GM21447 (cell line): Measurements from ENCODE around the gene NAALADL2.
"Not testable (repeated sequence)": the region's sequence is repeated elsewhere in the genome, so short reads cannot be mapped to it uniquely, and the experiment has no call there.

Source experiments
- ATAC-seq: cut with Tn5 transposase; IDR thresholded peaks from one replicate; pipeline ENCODE4 v1.9.1; 2021; ENCODE audit not compliant: unreplicated experiment

Gene NAALADL2

DNA sequence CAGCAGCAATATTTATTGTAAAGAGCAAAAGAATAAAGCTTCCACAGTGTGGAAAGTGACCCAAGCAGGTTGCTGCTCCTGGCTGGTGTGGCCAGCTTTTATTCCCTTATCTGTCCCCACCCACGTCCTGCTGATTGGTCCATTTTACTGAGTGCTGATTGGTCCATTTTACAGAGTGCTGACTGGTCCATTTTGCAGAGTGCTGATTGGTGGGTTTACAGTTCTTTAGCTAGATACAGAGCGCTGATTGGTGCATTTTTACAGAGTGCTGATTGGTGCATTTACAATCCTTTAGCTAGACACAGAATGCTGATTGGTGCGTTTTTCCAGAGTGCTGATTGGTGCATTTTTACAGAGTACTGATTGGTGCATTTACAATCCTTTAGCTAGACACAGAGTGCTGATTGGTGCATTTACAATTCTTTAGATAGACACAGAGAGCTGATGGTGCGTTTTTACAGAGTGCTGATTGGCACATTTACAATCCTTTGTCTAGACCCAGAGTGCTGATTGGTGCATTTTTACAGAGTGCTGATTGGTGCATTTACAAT, 601.8 kb downstream of the NAALADL2 start:
- ATAC-seq = not testable (repeated sequence)

DNA sequence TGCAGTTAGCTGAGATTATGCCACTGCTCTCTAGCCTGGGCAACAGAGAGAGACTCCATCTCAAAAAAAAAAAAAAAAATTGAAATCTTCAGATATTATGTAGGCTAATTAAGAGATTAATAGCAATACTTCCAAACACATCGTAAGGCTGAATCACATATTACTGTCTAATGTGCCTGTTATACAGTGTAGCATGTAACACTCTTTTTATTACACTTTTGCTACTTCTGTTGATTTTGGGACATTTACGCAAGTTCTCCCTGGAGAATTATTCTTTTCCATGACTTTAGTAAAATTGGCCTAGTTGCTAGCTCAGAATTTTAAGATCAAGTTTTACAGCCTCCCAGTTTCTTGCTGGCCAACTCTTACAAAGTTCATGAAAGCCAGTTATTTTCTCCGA, 605.2 kb downstream of the NAALADL2 start:
- ATAC-seq = no peak

DNA sequence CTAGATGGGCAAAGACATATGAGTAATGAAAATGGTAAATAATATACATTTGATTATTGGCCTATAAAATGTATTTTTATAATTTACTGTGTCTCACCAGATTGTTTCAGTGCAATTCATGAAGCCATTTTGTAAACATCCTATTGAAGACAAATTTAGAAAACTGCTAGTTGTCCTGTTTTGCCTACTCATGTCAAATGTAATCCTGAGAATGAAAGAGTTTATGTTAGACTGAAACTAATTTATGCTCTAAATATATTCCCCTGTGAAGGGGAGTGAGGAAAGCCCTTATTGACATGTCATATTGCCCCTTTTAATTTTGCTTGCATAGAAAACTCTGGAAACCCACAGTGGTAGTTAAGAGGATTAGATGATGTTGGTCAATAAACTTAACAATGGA, 610.0 kb downstream of the NAALADL2 start:
- ATAC-seq = no peak

DNA sequence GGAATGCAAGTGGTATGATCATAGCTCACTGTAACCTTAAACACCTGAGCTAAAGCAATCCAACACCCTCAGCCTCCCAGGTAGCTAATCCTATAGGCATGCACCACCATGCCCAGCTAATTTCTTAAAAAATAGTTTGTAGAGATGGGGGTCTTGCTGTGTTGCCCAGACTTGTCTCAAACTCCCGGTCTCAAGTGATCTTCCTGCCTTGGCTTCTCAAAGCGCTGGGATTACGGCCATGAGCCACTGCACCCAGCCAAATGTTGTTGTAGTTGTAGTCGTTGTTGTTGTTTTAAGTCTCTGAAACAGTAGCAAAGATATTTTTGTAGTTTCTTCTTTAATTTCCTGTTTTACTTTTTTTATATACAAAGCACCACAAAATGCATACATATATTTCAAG, 616.6 kb downstream of the NAALADL2 start:
- ATAC-seq = no peak

DNA sequence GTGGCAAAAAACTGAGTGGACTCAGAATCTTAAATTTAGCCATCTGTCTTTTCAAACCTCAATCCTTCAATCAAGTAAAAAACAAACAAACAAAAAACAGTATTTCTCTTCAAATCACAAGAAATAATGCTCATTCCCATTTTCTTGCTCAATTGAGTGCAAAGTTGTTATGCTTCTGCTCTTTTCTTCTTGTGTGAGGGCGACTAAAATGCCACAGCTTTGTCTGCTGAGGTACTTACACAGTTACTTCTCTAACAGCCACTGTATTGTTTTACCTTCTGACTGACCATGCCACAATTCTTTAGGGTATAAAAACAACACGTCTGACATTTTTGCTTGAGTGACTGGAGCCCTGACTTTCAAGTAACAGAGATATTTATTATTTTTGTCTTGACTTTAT, 617.4 kb downstream of the NAALADL2 start:
- ATAC-seq = no peak

DNA sequence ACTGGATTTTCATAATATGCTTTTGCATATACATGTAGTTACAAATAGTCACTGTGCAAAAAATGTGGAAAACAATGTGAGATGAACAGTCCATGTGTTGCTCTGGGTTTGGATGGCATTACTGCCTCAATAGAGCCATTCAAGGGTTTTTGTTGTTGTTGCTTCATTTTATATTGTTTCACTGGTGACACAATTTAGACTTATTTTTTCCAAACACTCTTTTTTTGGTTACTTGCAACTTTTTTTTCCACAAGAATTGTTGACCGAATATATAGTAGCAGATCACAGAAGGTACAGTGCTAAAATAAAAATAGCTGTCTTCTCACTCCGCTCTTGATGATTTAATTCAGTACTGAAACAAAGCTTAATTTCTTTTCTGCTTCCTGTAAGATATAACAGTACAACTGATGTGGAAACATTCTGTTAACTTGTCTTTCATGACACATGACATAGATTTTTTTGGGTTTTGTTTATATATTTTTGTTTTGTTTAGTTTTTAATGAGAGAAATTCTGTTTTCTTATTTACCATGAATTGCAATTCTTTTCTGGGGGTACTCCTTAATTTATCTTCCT, 618.6 kb downstream of the NAALADL2 start:
- no peak for ATAC-seq

DNA sequence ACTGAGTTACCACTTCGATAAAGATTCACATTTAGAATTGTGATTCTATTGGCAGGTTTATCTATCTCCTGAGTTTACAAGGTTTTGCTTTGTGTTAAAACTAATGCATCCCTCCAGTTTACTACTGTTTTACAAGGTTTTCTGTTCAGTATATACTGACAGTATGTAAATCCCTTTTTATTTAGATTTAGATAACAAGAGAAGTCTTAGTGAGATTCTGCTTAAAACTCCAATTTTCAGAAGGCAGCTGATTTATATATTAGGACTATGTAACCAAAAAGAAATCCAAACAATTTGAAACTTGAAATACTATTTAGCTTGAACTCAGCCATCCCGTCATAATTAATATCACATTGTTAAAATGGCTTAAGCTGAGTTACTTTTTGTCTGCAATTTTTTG, 619.2 kb downstream of the NAALADL2 start:
- ATAC-seq = no peak

DNA sequence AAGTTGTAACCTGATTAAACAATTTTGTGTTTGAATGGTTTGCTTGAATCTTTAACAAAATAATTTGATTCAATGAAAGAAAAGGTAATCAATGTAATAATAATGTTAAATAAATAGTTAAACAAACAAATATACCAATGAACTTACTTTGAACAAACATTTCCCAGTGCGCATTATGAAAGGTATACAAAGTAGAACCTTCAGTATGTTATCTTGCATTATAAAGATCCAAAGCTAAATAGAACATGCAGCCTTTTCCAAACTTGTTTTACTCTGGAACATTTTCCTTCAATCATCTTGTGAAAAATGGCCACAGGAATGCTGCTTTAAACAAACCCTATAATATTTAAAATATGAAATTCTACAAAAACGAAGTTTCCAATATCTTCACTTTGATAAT, 620.0 kb downstream of the NAALADL2 start:
- no peak for ATAC-seq

DNA sequence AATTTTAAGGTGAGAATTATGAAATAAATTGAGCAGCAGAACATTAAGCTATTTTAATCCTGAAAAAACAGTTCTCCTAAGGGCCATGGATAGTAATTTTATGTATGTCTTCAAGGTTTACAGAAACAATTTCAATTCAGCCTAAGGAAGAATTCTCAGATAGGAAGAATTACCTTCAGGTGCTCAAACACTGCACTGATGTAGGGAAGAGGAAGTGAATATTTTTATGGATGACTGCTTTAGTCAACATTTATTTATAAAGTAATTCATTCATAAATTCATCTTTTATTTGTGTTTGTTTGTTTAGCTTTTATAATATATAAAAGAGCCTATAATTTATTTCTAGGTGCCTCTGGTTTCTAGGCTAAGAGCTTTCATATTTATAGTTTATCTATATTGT, 620.7 kb downstream of the NAALADL2 start:
- ATAC-seq = no peak

DNA sequence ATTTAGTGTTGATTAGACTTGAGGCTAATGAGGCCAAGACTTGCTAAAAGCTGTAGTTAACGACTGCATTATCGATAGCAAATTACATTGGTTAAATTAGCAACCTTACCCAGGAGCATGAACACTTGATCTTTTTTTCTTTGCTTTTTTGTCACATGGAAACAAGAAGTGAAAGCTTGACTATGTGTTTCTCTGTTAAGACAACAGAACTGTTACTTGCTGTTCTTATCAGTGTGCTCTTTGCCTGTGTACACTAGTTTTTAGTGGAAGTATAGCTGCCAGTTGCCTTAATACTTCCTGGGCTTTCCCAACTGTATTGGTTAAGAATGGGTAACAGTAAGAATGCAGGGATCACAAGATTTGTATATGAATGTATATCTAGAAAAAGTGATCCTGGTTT, 625.5 kb downstream of the NAALADL2 start:
- ATAC-seq = no peak

DNA sequence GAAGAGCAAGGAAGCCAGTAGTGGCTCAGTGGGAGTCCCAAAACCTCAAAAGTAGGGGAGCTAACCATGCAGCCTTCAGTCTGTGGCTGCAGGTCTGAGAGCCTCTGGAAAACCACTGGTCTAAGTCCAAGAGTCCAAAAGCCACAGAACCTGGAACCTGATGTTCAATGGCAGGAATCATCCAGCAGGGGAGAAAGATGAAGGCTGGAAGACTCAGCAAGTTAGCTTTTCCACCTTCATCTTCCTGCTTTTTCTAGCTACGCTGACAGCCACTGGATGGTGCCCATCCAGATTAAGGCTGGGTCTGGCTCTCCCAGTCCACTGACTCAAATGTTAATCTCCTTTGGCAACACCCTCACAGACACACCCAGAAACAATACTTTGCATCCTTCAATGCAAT, 626.3 kb downstream of the NAALADL2 start:
- ATAC-seq = no peak

DNA sequence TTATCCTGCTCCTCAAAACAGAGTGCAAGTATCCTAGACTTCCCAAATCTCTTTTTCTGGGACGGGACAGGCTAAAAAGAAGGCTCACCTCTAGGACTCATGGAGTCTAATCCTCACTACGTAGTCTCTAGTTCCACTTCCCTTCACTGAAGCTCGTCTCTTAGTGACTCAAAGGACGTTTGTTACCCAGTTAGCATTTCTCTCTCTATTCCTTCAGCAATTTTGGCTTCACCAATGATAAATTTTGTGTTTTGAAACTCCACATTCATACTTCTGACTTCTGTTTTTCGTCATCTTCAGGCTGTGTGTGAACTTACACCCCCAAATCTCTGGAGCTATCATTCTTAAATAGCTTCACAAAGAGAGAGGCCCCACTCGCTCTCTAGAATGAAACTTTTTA, 627.1 kb downstream of the NAALADL2 start:
- no peak for ATAC-seq

DNA sequence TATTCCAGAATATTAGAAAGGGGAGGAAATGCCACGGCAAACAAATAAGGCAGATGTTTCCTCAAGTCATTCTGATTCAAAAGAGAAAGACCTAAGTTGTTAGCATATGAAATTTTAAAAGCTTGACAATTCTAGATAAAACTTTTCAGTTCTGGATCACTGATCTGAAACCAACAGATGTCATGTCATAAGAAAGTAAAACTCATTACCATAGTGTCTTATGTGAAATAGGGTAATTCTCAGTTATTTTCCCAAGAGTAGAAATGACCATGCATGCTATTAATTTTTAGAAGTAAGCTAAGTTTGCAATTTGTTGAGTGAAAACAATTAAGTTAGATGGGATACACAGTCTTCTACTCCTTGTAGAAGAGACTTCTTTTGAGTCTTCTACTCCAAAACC, 630.3 kb downstream of the NAALADL2 start:
- ATAC-seq = no peak

DNA sequence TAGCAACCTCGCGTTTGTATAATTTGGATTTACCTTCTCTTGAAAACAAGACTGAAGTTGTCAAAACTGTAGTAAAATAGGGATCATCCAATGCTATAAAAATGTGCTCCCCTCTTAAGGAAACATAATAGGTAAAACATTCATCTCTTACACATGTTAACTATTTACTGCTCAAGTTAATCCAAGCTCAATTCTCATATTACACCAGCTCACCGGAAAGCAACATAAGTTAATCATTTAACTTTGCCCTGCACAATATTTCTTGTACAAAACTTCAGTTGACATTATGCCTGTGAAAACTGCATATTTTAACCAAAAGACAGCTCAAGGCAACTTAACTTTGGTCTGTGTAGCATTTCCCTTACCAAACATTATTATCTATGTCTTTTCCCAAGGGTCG, 634.2 kb downstream of the NAALADL2 start:
- ATAC-seq = no peak

DNA sequence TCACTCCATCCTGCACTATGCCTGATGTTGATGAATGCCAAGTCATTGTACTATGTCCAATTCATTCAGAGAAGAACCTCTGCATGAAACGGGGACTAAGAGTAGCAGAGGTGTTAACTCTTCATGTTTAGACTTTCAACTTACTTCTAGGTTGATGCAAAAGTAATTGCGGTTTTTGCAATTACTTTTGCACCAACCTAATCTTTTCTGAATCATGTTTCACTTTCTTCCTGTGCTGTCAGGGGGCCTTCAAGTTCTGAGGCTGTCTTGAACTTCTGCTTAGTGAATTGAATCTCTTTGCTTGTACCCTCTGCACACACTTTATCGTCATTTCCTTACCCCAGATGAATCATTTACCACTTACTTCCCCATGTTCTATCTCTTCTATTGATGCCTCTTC, 636.2 kb downstream of the NAALADL2 start:
- ATAC-seq = peak; percentile 60

DNA sequence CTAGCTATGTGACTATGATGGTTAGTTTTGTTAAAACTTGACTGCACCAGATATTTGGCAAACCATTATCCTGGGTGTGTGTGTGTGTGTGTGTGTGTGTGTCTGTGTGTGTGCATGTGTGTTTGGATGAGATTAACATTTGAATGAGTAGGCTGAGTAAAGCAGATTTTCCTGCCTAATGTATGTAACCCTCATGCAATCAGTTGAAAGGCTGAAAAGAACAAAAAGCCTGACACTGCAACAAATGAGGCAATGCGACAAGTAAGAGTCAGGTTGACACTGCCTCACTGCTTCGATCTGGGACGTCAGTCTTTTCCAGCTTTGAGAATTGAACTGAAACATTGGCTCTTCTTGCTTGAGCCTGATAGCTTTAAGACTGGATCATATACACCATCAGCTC, 643.0 kb downstream of the NAALADL2 start:
- no peak for ATAC-seq

DNA sequence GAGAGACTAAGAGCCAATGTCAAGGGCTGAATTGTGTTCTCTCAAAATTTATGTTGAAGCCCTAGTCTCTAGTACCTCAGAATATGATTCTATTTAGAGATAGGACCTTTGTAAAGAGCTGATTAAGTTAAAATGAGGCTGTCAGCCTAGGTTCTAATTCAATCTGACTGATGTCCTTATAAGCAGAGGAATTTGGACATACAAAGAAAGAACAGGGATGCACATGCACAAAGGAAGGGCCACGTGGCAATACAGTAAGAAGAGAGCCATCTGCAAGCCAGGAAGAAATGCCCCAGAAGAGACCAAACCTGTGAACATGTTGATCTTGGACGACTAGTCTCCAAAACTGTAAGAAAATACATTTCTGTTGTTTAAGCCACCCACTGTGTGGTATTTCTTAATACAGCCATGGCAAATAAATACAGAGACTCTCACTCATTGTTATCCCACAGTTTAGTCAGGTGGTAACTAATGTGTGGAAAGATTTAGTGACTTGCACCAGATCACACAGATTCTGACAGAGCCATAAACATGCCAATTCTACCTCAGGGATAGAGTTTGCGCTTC, 652.2 kb downstream of the NAALADL2 start:
- no peak for ATAC-seq

DNA sequence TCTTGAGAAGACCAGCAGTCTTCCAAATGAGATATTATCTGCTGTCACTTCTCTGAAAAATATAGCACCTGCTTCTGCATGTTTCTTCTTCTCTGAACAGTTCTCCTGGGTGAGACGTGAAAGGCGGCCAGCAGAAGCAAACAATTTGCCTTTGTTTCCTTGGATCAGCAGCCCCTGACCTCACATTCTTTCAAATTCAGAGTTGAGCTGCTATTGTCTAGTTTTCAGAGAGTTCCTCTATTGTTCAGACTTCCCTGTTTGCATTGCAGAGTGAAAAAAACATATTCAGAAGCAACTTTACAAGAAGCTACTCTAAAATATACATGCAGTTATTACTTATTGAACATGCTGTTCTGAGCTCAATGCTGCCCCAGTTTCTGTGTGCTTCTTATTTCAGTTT, 653.6 kb downstream of the NAALADL2 start:
- no peak for ATAC-seq

DNA sequence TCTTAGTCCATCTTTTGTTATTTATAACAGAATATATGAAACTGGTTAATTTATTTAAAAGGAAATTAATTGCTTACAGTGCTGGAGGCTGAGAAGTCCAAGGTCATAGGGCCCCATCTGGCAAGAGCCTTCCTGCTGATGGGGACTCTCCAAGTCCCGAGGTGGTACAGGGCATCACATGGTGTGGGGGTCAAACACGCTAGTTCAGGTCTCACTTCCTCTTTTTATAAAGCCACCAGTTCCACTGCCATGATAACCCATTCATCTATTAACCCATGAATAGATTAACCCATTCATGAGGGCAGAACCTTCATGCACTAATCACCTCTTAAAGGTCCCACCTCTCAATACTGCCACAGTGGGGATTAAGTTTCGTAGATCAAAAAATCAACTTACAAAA, 659.3 kb downstream of the NAALADL2 start:
- ATAC-seq = peak; percentile 66

DNA sequence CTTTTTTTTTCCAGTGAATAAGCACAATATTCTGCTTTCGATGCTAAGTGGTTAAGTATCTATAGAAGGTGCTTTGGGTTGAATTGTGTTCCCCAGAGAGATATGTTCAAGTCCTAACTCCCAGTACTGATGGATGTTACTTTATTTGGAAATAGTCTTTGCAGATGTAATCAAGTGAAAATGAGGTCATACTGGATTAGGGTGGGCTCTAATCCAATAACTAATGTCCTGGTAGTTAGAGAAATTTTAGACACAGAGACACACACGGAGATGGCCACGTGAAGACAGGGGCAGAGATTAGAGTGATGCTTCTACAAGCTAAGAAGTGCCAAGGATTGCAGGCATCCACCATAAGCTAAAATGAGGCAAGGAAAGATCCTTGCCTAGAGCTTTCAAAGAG, 662.3 kb downstream of the NAALADL2 start:
- no peak for ATAC-seq

DNA sequence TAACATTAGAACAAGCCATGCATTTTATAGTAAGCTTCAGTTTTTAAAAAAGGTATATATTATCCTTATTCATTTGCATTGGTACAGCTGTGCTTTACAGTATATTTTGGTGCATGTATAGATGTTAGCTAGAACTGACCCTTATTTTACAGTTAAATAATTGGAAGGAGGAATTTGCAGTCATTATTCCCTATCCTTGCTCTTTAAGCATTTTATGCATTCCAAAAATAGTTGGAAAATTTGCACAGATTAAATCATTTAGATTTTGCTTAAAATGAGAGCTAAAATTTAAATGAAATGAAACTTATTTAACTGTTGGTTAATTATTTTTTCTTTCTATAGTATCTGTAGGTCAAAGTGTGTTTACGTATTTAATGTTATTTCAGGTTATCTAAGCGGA, 667.1 kb downstream of the NAALADL2 start:
- ATAC-seq = no peak

DNA sequence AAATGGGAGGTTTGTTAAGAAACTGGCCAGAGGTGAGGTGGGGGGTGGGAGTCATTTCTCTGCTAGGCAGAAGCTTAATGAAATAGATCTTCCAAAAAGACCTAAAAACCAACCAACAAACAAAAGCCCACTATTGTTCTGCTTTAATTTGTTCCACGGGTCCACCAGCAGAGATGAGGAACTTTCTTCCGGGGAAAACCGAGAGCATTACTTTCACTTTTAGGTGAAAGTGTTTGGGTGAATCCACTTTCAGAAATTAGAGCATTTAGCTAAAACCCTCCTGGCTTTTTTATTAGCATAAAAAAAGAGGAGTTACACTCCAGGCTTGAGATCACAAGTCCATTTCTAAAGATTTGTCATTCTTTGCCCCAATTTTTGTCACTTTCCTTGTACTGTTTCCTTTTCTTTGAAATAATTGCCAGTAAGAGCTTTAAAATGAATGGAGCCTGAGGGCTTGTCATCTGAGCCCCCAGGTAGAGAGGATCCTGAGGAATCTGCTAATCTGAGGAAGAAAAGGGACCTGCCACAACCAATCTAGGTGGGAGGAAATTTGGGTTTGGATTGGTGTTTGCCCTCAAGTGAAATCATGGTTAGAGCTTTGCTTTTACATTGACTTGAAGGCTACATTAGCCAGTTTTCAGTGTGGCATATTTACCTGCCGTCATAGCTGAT, 667.6 kb downstream of the NAALADL2 start:
- ATAC-seq = no peak

DNA sequence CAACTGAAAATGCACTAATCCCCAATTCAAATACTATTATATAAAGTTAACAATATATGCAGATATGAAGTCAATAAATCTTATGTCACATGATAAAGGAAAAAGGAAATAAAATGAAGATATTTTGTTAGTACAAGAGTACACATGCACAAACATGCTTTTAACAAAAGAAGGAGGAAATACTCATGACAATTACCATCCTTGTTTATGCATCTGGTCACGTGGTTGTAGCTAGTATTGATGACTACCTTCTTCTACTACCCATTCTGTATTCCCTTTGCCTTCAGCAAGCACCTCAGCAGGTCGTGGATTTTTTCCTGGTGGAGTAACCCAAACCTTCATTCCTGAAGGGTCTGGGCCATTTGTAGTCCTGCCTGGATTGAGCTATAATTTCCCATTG, 669.6 kb downstream of the NAALADL2 start:
- not testable (repeated sequence) for ATAC-seq
